Stimulated activated CD8-positive, alpha-beta memory T cell treated with anti-CD3 and anti-CD28 coated beads, Interleukin-12 subunit alpha, Interleukin-12 subunit beta, amount 100 ng/mL, for 4 hours (primary cell): ENCODE data around the gene C21orf91.
"Not testable (repeated sequence)": the region's sequence is repeated elsewhere in the genome, so short reads cannot be mapped to it uniquely, and the experiment has no call there.

ENCODE experiments used
- DNase-seq: peaks from one replicate; pipeline ENCODE4 v3.0.0-alpha.2; 2020; ENCODE audit warnings: low read depth

The C21orf91 gene

DNA sequence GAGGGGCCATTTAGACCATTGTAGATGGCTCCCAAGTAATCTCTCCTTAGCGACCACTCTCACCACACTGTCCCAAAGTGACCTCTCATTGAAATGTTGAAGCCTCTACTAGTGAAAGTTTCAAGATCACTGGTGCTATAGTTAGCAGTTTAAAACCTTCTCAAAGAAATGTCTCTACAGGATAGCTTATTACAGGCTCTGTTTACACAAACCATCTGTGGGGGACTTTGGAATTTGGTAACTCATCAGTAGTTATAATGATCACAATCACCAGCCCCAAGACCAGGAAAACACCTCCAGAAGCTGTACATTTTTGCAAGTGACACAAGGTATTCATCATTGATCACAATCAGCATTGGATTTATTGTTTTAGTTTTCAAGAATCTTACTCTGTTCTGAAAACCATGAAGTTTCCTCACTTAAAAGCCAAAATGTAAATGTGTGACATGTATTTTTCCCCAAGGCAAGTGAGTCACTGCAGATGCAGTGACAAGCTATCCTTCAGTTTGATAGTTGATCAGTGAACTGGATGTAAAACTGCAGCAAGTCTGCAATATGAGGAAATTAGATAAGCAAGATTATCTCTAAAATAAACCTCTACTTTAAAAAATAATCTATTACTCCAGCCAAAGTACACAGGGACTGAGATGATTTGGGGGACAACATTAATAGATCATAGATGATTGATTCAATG is 41.9 kb downstream of the C21orf91 start:
- DNase-seq: no peak

DNA sequence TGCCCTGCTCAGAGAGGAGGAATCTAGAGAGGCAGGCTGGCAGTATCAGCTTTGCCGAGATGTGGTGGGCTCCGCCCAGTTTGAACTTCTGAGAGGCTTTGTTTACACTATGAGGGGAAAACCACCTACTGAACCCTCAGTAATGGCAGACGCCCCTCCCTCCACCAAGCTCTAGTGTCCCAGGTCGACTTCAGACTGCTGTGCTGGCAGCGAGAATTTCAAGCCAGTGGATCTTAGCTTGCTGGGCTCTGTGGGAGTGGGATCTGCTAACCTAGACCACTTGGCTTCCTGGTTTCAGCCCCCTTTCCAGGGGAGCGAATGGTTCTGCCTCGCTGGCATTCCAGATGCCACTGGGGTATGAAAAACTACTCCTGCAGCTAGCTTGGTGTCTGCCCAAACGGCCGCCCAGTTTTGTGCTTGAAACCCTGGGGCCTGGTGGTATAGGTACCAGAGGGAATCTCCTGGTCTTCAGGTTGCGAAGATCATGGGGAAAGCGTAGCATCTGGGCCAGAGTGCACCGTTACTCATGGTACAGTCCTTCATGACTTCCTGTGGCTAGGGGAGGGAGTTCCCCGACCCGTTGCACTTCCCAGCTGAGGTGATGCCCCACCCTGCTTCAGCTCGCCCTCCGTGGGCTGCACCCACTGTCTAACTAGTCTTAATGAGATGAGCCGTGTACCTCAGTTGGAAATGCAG is 43.6 kb downstream of the C21orf91 start:
- peak; percentile 56 for DNase-seq

DNA sequence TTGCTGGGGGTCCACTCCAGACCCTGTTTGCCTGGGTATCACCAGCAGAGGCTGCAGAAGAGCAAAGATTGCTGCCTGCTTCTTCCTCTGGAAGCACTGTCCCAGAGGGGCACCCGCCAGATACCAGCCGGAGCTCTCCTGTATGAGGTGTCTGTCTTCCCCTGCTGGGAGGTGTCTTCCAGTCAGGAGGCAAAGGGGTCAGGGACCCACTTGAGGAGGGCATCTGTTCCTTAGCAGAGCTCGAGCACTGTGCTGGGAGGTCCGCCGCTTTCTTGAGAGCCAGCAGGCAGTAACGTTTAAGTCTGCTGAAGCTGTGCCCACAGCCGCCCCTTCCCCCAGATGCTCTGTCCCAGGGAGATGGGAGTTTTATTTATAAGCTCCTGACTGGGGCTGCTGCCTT is 44.1 kb downstream of the C21orf91 start:
- not testable (repeated sequence) for DNase-seq

DNA sequence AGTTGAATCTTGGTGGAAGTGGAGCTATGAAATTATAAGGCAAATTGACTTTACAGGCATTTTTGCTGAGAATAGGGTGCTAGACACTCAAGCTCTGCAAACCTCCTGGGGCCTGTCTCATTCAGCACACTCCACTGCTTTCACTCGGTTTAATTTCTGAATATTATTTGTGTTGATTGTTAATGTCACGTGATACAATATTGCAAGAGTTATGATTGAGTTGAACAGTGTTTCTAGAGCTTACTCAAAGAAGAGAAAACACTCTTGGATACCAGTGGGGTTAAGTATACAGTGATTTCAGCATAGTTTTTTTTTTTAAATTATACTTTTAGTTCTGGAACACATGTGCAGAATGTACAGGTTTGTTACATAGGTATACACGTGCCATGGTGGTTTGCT is 49.7 kb downstream of the C21orf91 start:
- DNase-seq: no peak

DNA sequence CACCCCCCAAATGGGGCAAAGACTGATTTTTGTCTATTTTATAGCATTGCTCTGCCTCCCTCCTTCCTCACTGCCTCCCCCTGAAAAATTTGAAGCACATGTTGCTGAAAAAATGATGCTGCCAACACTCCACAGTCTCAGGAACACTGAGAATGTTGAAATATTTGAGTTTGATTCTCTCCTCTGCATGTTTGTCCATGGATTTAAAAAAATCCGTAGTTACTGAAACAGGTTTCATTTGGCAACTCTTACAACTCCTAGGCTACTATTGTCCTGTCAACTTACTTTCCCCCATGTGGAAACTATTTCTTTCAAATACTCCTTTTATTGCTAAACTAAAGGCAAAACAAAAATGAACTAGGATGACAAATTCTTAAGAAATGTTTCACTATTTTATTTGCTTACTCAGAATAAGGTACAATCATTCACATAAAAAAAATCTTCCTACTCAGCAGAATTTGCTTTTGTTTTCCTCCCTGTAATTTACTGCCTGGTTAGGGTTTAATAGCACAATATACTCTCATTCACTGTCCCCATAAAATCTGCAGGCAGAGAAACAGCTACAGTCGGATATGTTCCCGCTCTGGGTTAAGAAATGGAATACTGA is 50.2 kb downstream of the C21orf91 start:
- DNase-seq: no peak

DNA sequence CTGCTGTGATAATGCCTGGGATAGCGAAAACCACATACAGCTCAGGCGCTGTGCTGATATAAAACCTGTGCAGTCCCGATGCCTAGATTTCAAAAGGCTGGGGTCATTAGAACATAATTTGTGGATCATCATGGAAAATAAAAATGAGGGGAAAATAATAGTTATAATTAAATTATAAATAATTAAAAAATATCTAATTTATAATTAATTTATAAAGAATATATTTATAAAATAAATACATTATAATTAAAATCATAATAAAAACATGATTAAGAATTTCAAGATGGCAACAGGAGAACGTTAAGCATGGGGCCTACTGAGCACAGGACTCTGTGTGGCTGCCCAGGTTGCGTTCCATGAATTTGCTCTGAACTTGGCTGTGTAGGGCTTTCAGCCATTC is 53.9 kb downstream of the C21orf91 start:
- DNase-seq: no peak

DNA sequence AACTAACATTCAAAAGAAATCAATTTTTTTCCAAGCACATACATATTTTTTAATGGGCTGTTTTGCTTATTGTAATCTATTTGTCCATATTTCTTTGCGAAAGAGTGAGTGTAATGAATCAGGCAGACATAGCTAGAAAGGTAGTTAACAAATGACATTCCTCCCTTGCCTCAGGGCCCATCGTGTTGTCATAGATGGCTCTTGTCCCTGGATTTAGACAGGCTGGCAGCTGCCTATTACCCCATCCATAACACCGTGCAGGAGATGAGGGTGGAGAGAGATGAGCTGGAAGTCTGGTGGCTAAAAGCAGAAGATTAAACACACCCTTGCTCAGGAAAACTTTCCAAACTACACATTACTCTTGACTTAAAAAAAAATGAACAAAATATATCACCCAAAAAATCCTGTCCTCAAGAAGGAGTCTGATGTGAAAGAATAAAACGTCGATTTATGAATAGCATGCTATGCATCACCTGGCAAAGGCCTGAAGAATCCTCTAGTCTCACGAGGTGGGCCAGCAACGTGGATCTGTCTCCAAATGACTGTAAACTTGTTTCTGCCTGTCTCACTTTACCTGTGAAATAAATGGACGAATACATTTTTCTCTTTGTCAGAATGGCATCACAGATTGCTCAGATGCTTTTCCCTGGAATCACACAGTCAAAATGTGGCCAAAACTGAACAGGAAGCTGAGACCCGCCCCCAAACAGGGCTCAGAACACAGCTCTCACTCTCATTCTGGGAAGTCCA is 55.7 kb downstream of the C21orf91 start:
- no peak for DNase-seq

DNA sequence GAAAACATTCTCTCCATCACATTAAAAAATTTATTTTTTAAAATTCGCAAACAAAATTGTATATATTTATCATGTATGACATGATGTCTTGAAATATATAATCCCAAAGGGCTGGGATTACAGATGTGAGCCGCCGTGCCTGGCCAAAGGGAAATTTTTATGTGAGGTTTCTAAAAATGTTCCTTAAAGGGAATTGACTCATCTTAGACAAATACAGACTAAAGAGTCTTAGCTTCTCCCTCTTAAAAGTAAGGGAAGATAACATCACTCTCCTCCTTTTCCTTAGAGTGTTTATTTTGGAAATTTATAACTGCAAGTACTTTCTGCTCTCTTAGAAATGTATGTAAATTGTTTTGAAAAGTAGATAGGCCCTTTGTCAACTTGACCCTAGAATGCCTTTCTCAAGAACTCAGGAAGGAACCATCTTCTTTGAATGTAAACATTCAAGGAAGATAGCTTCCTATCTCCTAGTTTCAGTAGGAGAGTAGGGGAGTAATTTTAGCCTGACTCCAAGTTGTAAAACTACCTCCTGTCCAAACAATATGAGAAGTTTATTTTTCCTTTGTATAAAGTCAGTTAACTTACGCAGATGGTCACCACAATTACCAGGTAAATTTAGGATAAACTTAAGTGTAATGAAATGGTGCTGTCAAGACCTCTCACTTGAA is 59.5 kb downstream of the C21orf91 start:
- no peak for DNase-seq

DNA sequence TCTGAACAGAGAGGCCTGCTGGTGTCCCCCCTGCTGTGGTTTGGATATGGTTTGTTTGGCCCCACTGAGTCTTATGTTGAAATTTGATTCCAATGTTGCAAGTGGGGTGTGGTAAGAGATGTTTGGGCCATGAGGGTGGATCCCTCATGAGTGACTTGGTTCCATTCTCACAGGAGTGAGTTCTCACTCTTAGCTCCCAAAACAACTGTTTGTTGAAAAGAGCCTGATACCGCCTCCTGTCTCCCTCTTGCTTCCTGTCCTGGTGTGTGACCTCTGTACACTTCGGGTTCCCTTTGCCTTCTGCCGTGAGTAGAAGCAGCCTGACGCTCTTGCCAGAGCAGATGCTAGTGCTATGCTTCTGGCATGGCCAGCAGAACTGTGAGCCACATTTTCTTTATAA is 60.5 kb downstream of the C21orf91 start:
- DNase-seq: no peak

DNA sequence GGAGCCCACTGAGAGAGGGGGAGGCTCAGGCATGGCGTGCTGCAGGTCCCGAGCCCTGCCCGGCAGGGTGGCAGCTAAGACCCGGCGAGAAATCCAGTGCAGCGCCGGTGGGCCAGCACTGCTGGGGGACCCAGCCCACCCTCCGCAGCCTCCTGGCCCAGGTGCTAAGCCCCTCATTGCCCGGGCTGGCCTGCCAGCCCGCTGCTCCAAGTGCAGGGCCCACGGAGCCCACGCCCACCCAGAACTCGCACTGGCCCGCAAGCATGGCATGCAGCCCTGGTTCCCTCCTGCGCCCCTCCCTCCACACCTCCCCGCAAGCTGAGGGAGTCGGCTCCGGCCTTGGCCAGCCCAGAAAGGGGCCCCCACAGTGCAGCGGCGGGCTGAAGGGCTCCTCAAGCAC is 61.5 kb downstream of the C21orf91 start:
- DNase-seq: no peak

DNA sequence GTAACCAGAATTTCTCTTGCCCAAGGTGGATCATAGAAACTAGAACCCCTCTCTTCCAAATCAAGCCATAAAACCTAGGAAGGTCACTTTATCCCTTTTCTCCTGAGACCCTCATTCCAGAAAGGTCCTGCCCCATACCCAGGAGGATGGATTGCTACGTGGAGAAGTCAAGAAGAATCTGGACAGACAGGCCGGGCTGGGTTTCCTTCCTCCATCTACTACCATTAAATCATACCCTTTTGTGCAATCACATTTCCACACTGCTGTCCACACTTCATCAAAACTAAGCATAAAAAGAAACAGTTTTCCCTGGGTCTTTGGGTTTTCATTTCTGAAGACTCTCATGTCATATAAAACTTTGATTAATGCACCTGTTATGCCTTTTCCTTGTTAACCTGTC is 65.4 kb downstream of the C21orf91 start:
- no peak for DNase-seq

DNA sequence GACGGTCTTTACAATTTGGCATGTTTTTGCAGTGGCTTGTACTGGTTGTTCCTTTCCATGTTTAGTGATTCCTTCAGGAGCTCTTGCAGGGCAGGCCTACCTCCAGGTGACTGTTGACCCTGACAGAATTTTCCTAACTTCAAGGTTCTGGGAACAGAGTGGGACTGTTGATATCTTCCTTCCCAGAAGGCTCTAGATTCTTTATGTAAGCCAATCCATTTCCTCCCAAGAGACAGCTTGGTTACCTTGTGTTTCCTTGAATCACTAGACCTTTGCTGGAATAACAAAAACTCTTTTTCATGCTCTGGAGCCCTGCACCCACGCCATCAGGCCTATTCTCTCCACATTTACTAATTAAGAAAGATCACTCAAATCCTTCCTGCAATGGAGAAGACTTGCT is 67.0 kb downstream of the C21orf91 start:
- DNase-seq: no peak

DNA sequence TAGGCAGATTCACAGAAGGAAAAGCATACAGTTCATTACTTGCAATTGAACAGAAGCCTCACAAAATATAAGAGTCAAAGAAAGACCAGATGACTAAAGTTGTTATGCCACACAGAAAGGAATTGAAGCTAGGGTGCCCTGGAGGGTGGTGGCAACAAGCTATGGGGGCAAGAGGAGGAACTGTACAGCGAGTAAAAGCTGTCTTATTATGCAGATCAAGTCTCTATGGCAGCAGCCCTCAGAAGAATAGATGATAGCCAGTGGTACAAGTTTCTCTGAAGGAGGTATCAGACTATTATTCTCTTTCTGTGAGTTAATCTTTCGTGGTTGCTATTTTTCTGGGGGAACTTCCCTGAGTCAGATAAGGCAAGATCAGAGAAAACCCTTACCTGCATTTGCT is 72.2 kb downstream of the C21orf91 start:
- DNase-seq: no peak

DNA sequence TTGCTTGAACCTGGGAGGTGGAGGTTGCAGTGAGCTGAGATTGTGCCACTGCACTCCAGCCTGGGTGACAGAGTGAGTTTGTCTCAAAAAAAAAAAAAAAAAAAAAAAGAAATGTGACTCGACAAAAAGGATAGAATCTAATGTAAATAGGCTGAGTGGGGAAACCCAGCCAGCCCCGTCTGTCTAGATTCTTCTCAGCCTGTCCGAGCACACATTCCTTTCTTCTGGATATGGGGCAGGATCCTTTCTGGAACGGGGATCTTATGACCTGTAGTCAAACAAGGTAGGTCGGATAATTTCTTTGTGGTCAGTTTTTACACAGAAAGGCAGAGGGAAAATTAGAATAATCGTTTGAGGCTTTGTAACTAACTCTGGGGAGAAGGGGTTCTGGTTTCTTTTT is 74.1 kb downstream of the C21orf91 start:
- no peak for DNase-seq

DNA sequence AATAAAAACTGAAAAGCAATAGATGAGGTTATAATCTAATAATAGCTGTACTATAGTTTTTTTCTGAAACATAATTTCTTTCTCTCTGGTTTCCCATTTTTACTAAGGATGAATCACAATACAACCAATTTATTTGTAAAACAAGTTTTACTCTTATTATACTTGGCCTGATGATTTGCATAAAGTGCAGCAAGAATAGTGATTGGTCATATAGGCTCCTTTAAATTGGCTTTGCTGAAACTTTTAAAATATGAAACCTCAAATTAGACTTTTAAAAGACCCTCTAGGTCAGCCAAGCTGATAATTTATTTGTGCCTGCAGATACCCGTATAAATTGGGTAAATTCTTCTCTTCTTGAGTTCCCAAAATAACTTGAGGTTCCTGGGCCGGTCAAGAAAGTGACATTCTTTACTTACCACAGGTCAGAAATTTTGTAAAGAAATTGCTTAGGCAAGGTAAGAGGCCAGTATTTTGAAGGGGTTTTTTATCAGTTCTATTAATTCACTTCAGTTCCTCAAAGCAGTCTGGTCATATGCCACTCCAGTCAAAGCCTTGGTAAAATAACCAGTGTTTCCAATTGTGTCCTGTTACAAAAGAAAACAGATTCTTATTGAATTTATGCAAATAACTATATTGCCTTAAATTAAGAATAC is 76.1 kb downstream of the C21orf91 start:
- no peak for DNase-seq

DNA sequence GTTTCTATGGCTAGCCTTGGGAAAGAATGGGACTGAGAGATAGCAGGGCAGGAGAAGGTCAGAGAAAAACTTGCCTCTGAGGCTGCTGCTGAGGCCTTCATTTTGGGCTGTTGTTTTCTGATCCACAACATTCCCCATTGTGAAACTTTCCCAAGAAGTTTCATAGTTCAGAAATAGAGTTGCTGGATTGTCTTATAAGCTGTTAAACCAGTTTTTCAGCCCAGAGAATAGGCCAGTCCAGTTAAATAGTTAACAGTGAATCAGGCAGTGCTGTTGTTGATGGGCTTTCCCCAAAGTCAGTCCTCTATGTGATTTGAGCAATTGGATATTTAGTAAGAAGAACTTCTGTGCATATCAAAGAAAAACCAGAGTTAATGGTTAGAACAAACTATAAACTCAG is 77.0 kb downstream of the C21orf91 start:
- no peak for DNase-seq
